ENCODE results near the gene MT1X. TPM values are rescaled to one million over a fixed set of nuclear protein-coding genes. Genes with fewer than 3 reads are reported as not detected.

Gene MT1X
- 18.1 and 19.6 TPM in 2 replicates for total RNA-seq

GRCh38 chr16:56681939-56682702 lies at the start of gene MT1X:
MT1X (plus strand) TSS chr16:56682470; CDS start chr16:56682541, 71 bp downstream.
- H3K36me3 ChIP-seq (ENCODE audit: control insufficient read depth, insufficient read depth, low read length) = no peaks in the 10 kb centered on the region
- peak within 1 kb of the TSS; percentile 42 for H3K4me3 ChIP-seq (ENCODE audit: low read depth, low read length)
- no peak for TF ChIP-seq CTCF (IDR thresholded peaks at IDR 0.05; ENCODE audit: insufficient read depth, low read length, poor library complexity, severe bottlenecking)
- no peak for DNase-seq (ENCODE audit: low read depth)
- peaks cover under 1% of the 10 kb centered on the region for H3K27me3 ChIP-seq (ENCODE audit: control insufficient read depth, insufficient read depth, low read length)

- TF ChIP-seq CTCF (IDR thresholded peaks at IDR 0.05; ENCODE audit: insufficient read depth, low read length, poor library complexity, severe bottlenecking) = no peak
- no peaks in the 10 kb centered on the region for H3K36me3 ChIP-seq (ENCODE audit: control insufficient read depth, insufficient read depth, low read length)
- DNase-seq (ENCODE audit: low read depth) = no peak
These were observed 49.4 kb upstream of the MT1X start for GRCh38 chr16:56632848-56633365.

DNA sequence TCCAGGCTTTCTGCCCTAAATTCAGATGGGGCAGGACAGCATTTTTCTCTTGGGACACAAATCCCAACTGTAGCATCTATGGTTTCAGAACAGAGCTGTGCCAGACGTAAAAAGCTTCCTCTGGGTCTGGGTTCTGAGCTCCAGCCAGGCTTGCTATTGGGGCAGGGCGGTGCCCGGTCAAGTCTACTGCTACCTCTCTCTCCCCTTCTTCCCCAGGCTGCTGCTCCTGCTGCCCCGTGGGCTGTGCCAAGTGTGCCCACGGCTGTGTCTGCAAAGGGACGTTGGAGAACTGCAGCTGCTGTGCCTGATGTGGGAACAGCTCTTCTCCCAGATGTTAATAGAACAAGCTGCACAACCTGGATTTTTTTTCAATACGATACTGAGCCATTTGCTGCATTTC lies 48.7 kb upstream of the MT1X start:
- Histone ChIP-seq H3K4me3 (ENCODE audit: low read depth, low read length) (no peak overlapping the region), H3K36me3 (ENCODE audit: control insufficient read depth, insufficient read depth, low read length) (no peaks in the 10 kb centered on the region), H3K27me3 (ENCODE audit: control insufficient read depth, insufficient read depth, low read length) (peaks cover 49% of the 10 kb centered on the region)
- no peak for DNase-seq (ENCODE audit: low read depth)
- TF ChIP-seq CTCF (IDR thresholded peaks at IDR 0.05; ENCODE audit: insufficient read depth, low read length, poor library complexity, severe bottlenecking) = no peak

More at GRCh38 chr16:56632848-56633365, 49.4 kb upstream of the MT1X start:
- Histone ChIP-seq H3K4me3 (ENCODE audit: low read depth, low read length) (no peak overlapping the region), H3K27me3 (ENCODE audit: control insufficient read depth, insufficient read depth, low read length) (peaks cover 44% of the 10 kb centered on the region)

DNA sequence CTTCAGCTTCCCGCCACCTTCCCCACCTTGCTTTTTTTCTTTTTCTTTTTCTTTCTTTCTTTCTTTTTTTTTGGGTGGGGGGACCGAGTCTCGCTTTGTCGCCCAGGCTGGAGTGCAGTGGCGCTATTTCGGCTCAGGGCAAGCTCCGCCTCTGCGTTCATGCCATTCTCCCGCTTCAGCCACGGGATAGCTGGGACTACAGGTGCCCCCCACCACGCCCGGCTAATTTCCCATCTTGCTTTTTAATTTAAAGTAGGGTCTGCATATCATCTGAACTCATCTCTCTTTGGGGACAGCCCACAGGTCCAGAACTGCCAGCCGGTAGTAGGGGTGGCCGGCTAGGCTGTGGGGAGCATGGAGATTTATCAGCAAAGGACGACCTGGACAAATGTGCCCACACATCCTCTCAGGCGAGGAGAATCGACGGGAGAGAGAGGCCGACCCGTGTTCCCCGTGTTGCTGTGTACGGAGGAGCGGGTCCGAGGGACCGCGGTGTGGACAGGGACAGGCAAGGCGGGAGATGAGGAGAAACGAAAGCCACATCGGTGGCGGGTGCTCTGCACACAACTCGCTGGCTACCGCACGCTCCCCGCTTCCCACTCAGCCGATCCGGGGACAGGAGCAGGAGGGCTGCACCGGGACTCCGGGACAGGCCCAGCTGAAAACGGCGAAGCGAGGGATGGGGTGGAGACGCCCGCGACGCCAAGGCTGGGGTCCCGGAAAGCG lies 47.4 kb upstream of the MT1X start:
- TF ChIP-seq CTCF (IDR thresholded peaks at IDR 0.05; ENCODE audit: insufficient read depth, low read length, poor library complexity, severe bottlenecking) = no peak
- no peaks in the 10 kb centered on the region for H3K36me3 ChIP-seq (ENCODE audit: control insufficient read depth, insufficient read depth, low read length)
- H3K4me3 ChIP-seq (ENCODE audit: low read depth, low read length) = no peak overlapping the region
- DNase-seq (ENCODE audit: low read depth) = no peak
- peaks cover 51% of the 10 kb centered on the region for H3K27me3 ChIP-seq (ENCODE audit: control insufficient read depth, insufficient read depth, low read length)

DNA sequence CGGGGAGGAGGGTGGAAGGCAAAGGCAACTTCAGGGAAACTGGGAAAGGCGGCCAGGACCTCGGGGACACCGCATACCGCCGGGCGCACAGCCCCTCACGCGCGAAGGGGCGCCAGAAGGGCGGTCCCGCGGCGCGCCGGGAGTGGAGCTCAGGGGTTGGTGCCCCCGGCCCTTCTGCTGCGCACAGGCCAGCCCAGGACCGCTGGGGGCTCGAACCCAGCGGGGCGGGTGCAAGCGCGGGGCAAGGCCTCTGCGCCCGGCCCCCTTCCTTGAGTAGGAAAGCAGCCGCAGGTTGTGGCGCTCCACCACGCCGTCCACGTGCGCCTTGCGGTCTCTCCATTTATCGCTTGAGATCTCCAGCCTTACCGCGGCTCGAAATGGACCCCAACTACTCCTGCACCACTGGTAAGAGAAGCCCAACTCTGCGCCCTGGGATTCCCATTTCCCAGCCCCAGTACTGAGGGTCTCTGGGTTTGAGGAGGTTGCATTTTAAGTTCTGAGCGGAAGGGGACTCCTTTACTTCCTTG lies 46.8 kb upstream of the MT1X start:
- no peak overlapping the region for H3K4me3 ChIP-seq (ENCODE audit: low read depth, low read length)
- no peak for TF ChIP-seq CTCF (IDR thresholded peaks at IDR 0.05; ENCODE audit: insufficient read depth, low read length, poor library complexity, severe bottlenecking)
- no peaks in the 10 kb centered on the region for H3K36me3 ChIP-seq (ENCODE audit: control insufficient read depth, insufficient read depth, low read length)

More for the DNA sequence above, 46.8 kb upstream of the MT1X start:
- DNase-seq (ENCODE audit: low read depth) = no peak
- peaks cover 51% of the 10 kb centered on the region for H3K27me3 ChIP-seq (ENCODE audit: control insufficient read depth, insufficient read depth, low read length)
